Upper lobe of right lung (tissue), 1 donor: ENCODE data around the gene BPI. TPM values are rescaled to one million over a fixed set of nuclear protein-coding genes. Genes with fewer than 3 reads are reported as not detected.

ENCODE experiments used
- ATAC-seq: fragments of 200-7000 bp; cut with Tn5 transposase; one replicate; pipeline ENCODE4 v1.9.1; 2020; ENCODE audit warnings: mild to moderate bottlenecking, moderate library complexity
- DNase-seq: peaks from one replicate; pipeline ENCODE4 v3.0.0-alpha.2; 2020
- H3K27ac ChIP-seq: fragments of 200-600 bp; one replicate; pipeline ENCODE4 v1.8.0; 2022
- H3K27me3 ChIP-seq: fragments of 200-600 bp; one replicate; pipeline ENCODE4 v1.8.0; 2022; ENCODE audit warnings: mild to moderate bottlenecking
- H3K36me3 ChIP-seq: fragments of 200-600 bp; one replicate; pipeline ENCODE4 v1.8.0; 2022
- H3K4me1 ChIP-seq: fragments of 200-600 bp; one replicate; pipeline ENCODE4 v1.8.0; 2022
- H3K4me3 ChIP-seq: fragments of 200-600 bp; one replicate; pipeline ENCODE4 v1.8.0; 2022; ENCODE audit warnings: mild to moderate bottlenecking
- H3K9me3 ChIP-seq: fragments of 200-600 bp; one replicate; pipeline ENCODE4 v1.8.0; 2022
- intact Hi-C: fragments of 100-400 bp; cut with DNase I; formaldehyde crosslinking; loops from one replicate; pipeline ENCODE4 v1.11.0; 2022
- total RNA-seq: library from RNA; stranded (reverse); fragmentation: NEBNext Ultra II Directional; extraction: Animal tissue kit (Norgen Biotek cat#: 25700); gene quantifications from one replicate; pipeline ENCODE4 v1.2.1, GENCODE V29; 2021
- TF ChIP-seq, protein P1 (sequence below): fragments of 200-600 bp; IDR thresholded peaks from one replicate; pipeline ENCODE4 v1.8.0; 2022; ENCODE audit warnings: antibody characterized with exemption
- donor health status: DM: no; HTN: yes; CAD: no; lungs with severe emphysema.

The BPI gene
- total RNA-seq, 1 donor from 2014 or later, result not detected

DNA sequence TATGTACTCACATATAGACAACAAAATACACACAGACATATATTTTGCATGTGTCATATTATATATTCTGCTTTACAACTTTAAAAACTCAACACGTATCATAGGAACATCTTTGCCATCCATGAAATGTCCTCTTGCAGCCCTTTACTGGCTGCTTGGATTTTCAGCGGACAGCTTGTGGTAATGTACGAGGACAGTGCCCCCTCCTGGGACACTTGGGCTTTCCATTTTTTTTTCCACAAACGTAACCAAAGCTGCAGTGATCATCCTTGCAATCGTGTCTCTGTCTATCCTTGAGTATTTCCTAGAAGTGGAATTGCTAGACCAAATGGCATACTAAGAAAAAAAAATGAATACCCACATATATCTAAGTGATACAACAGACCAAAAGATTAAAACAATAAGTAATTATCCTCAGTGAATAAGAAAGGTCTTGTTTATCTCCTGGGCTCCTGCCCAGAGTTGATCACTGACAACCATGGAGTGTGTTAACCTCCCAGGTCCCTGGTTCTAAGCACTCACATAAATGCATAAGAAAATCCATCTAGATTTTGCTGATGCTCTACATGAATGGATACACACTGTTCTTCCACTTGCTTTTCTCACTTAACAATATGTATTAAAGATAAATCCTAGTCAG lies 18.1 kb downstream of the BPI start:
- peak; percentile 75 for ATAC-seq
- H3K27me3 ChIP-seq, result no peaks in the 10 kb centered on the region
- no peak for DNase-seq
- H3K4me3 ChIP-seq, result no peak overlapping the region
- H3K27ac ChIP-seq, result no peak overlapping the region
- H3K9me3 ChIP-seq, result no peaks in the 10 kb centered on the region
- no peaks in the 10 kb centered on the region for H3K36me3 ChIP-seq
- no peaks in the 10 kb centered on the region for H3K4me1 ChIP-seq
- TF ChIP-seq, protein P1, sequence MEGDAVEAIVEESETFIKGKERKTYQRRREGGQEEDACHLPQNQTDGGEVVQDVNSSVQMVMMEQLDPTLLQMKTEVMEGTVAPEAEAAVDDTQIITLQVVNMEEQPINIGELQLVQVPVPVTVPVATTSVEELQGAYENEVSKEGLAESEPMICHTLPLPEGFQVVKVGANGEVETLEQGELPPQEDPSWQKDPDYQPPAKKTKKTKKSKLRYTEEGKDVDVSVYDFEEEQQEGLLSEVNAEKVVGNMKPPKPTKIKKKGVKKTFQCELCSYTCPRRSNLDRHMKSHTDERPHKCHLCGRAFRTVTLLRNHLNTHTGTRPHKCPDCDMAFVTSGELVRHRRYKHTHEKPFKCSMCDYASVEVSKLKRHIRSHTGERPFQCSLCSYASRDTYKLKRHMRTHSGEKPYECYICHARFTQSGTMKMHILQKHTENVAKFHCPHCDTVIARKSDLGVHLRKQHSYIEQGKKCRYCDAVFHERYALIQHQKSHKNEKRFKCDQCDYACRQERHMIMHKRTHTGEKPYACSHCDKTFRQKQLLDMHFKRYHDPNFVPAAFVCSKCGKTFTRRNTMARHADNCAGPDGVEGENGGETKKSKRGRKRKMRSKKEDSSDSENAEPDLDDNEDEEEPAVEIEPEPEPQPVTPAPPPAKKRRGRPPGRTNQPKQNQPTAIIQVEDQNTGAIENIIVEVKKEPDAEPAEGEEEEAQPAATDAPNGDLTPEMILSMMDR, result peak; percentile 64
- intact Hi-C loops, result no loop called here

- Histone ChIP-seq H3K9me3 (no peaks in the 10 kb centered on the region), H3K27ac (no peak overlapping the region), H3K4me1 (no peaks in the 10 kb centered on the region), H3K27me3 (no peaks in the 10 kb centered on the region), H3K4me3 (no peak overlapping the region), H3K36me3 (no peaks in the 10 kb centered on the region)
- TF ChIP-seq, protein P1, result no peak
- ATAC-seq, result no peak
- no peak for DNase-seq
- intact Hi-C loops, result no loop called here
Observed at GRCh38 chr20:38324159-38324558, 20.2 kb downstream of the BPI start.

DNA sequence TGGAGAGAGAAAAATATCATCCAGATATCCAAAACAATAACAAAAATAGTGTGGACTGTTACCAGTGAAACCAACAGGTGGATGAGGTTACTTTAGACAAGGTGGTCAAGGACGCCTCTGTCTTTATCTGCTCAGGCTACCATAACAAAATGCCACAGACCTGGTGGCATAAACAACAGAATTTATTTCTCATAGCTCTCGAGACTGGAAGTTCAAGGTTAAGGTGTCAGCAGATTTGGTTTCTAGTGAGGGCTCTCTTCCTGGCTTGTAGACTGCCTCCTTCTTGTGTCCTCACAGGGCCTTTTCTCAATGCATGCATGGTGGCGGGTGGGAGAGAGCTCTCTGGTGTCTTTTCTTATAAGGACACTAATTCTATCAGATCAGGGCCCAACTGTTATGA lies 21.2 kb downstream of the BPI start:
- no peaks in the 10 kb centered on the region for H3K27me3 ChIP-seq
- no peak overlapping the region for H3K27ac ChIP-seq
- intact Hi-C loops, result no loop called here
- no peak overlapping the region for H3K4me3 ChIP-seq
- ATAC-seq, result no peak
- no peak for DNase-seq
- H3K9me3 ChIP-seq, result no peaks in the 10 kb centered on the region
- no peaks in the 10 kb centered on the region for H3K4me1 ChIP-seq
- H3K36me3 ChIP-seq, result no peaks in the 10 kb centered on the region
- TF ChIP-seq, protein P1, result no peak

GRCh38 chr20:38325905-38326304 lies 21.9 kb downstream of the BPI start:
- no peak overlapping the region for H3K27ac ChIP-seq
- H3K9me3 ChIP-seq, result no peaks in the 10 kb centered on the region
- ATAC-seq (no peak), DNase-seq (no peak)
- no peaks in the 10 kb centered on the region for H3K27me3 ChIP-seq
- H3K36me3 ChIP-seq, result no peaks in the 10 kb centered on the region
- no peaks in the 10 kb centered on the region for H3K4me1 ChIP-seq
- TF ChIP-seq, protein P1, result no peak
- intact Hi-C loops, result no loop called here
- no peak overlapping the region for H3K4me3 ChIP-seq

GRCh38 chr20:38326309-38326708 lies 22.4 kb downstream of the BPI start:
- no peak for ATAC-seq
- TF ChIP-seq, protein P1, result no peak
- H3K4me3 ChIP-seq, result no peak overlapping the region
- no peaks in the 10 kb centered on the region for H3K27me3 ChIP-seq
- intact Hi-C loops, result no loop called here
- H3K9me3 ChIP-seq, result no peaks in the 10 kb centered on the region
- H3K4me1 ChIP-seq, result no peaks in the 10 kb centered on the region
- no peaks in the 10 kb centered on the region for H3K36me3 ChIP-seq
- DNase-seq, result no peak
- H3K27ac ChIP-seq, result no peak overlapping the region

DNA sequence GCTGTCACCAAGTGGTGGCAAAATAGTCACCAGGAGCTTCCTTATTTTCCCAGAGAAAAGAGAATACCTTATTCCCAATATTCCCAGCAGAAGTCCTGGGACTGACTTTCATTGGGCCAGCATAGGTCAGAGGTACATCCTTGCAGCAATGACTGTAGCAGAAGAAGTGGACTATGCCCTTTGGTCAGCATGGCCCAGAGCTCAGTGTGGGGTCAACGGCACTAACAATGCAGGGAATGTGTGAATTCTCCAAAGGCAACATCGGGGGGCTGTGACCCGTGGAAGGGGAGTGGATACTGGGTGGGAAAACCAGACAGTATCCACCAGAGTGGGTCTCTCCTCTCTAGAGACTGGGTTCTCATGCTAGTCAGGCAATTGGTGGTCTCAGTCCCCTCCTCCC lies 26.7 kb downstream of the BPI start:
- H3K4me1 ChIP-seq, result no peaks in the 10 kb centered on the region
- no peak overlapping the region for H3K27ac ChIP-seq
- no peaks in the 10 kb centered on the region for H3K9me3 ChIP-seq
- DNase-seq (no peak), ATAC-seq (no peak)
- no peak overlapping the region for H3K4me3 ChIP-seq
- no peaks in the 10 kb centered on the region for H3K27me3 ChIP-seq
- intact Hi-C loops, result no loop called here
- TF ChIP-seq, protein P1, result no peak
- H3K36me3 ChIP-seq, result no peaks in the 10 kb centered on the region
